ENCODE results near the gene RAD51B.

RAD51B gene

GRCh38 chr14:67833403-67833802 is 13.8 kb downstream of the RAD51B start:
- DNase-seq (ENCODE audit: low read depth in 3 of 3) = no peak

GRCh38 chr14:67835596-67835995 is 16.0 kb downstream of the RAD51B start:
- DNase-seq (ENCODE audit: low read depth in 3 of 3) = no peak

- no peak for DNase-seq (ENCODE audit: low read depth in 3 of 3)
Observed at GRCh38 chr14:67837011-67837624, 17.5 kb downstream of the RAD51B start.

- DNase-seq (ENCODE audit: low read depth in 3 of 3) = no peak
Observed at GRCh38 chr14:67846029-67846610, 26.5 kb downstream of the RAD51B start.

GRCh38 chr14:67850066-67850830 is 30.7 kb downstream of the RAD51B start:
- no peak for DNase-seq (ENCODE audit: low read depth in 3 of 3)

- DNase-seq (ENCODE audit: low read depth in 3 of 3) = no peak
Observed at GRCh38 chr14:67851785-67852410, 32.3 kb downstream of the RAD51B start.

GRCh38 chr14:67852926-67853604 is 33.5 kb downstream of the RAD51B start:
- DNase-seq (ENCODE audit: low read depth in 3 of 3) = no peak

GRCh38 chr14:67853715-67854114 is 34.1 kb downstream of the RAD51B start:
- DNase-seq (ENCODE audit: low read depth in 3 of 3) = no peak

- no peak for DNase-seq (ENCODE audit: low read depth in 3 of 3)
Observed at GRCh38 chr14:67856827-67857226, 37.2 kb downstream of the RAD51B start.

- no peak for DNase-seq (ENCODE audit: low read depth in 3 of 3)
Observed at GRCh38 chr14:67857778-67858350, 38.3 kb downstream of the RAD51B start.

GRCh38 chr14:67859169-67859749 is 39.7 kb downstream of the RAD51B start:
- no peak for DNase-seq (ENCODE audit: low read depth in 3 of 3)

- DNase-seq (ENCODE audit: low read depth in 3 of 3) = no peak
Observed at GRCh38 chr14:67863223-67863622, 43.6 kb downstream of the RAD51B start.

GRCh38 chr14:67875175-67876006 is 55.8 kb downstream of the RAD51B start:
- DNase-seq (ENCODE audit: low read depth in 3 of 3) = no peak

GRCh38 chr14:67879026-67879425 is 59.4 kb downstream of the RAD51B start:
- DNase-seq (ENCODE audit: low read depth in 3 of 3) = no peak

- DNase-seq (ENCODE audit: low read depth in 3 of 3) = no peak
Observed at GRCh38 chr14:67881225-67881624, 61.6 kb downstream of the RAD51B start.

GRCh38 chr14:67882986-67883555 is 63.5 kb downstream of the RAD51B start:
- DNase-seq (ENCODE audit: low read depth in 3 of 3) = no peak

GRCh38 chr14:67883717-67884116 is 64.1 kb downstream of the RAD51B start:
- no peak for DNase-seq (ENCODE audit: low read depth in 3 of 3)

GRCh38 chr14:67886191-67886590 is 66.6 kb downstream of the RAD51B start:
- no peak for DNase-seq (ENCODE audit: low read depth in 3 of 3)

- no peak for DNase-seq (ENCODE audit: low read depth in 3 of 3)
Observed at GRCh38 chr14:67887478-67887877, 67.9 kb downstream of the RAD51B start.

- DNase-seq (ENCODE audit: low read depth in 3 of 3) = no peak
Observed at GRCh38 chr14:67889455-67889854, 69.9 kb downstream of the RAD51B start.

All from stimulated activated CD4-positive, alpha-beta T cell treated with anti-CD3 and anti-CD28 coated beads, TNF-alpha, amount 100 ng/mL, for 4 hours (primary cell).